ENCODE measurements around the gene CNTNAP2.

GRCh38 chr7:146902266-146902665 is 785.7 kb downstream of the CNTNAP2 start:
- TF ChIP-seq EZH2 (IDR thresholded peaks at IDR 0.05; ENCODE audit: insufficient read depth, poor library complexity, severe bottlenecking): no peak
- TF ChIP-seq EZH2phosphoT487 (IDR thresholded peaks at IDR 0.05; ENCODE audit: insufficient read depth, low read depth): no peak

Measured in GM23248 (cell line).